HuH-7.5 (cell line): ENCODE data around the gene RPL38.
A peak's percentile ranks its signal among the peaks of the same experiment; 100 is the strongest.
"Not testable (repeated sequence)": the region's sequence is repeated elsewhere in the genome, so short reads cannot be mapped to it uniquely, and the experiment has no call there.

Experiments used
- DNase-seq: peaks from one replicate; pipeline ENCODE4 v3.0.0; 2011; ENCODE audit warnings: low spot score

RPL38 gene

GRCh38 chr17:74185571-74186185, 17.8 kb upstream of the RPL38 start:
- DNase-seq = no peak

GRCh38 chr17:74186498-74186897, 17.0 kb upstream of the RPL38 start:
- DNase-seq = no peak

GRCh38 chr17:74187761-74188160, 15.7 kb upstream of the RPL38 start:
- no peak for DNase-seq

GRCh38 chr17:74188687-74189086, 14.8 kb upstream of the RPL38 start:
- DNase-seq = not testable (repeated sequence)

- DNase-seq = no peak
Measured at GRCh38 chr17:74190154-74190553, 13.3 kb upstream of the RPL38 start.

GRCh38 chr17:74190807-74191406, 12.6 kb upstream of the RPL38 start:
- no peak for DNase-seq

GRCh38 chr17:74192950-74193781, 10.3 kb upstream of the RPL38 start:
- DNase-seq = no peak

- DNase-seq = no peak
Measured at GRCh38 chr17:74194682-74195081, 8.8 kb upstream of the RPL38 start.

- no peak for DNase-seq
Measured at GRCh38 chr17:74196541-74197317, 6.7 kb upstream of the RPL38 start.

- DNase-seq = no peak
Measured at GRCh38 chr17:74197801-74198200, 5.7 kb upstream of the RPL38 start.

GRCh38 chr17:74198694-74199093, 4.8 kb upstream of the RPL38 start:
- DNase-seq = no peak

GRCh38 chr17:74199306-74200092, 4.0 kb upstream of the RPL38 start:
- peak; percentile 80 for DNase-seq

GRCh38 chr17:74200112-74200511, 3.4 kb upstream of the RPL38 start:
- no peak for DNase-seq

- DNase-seq = no peak
Measured at GRCh38 chr17:74201250-74201649, 2.2 kb upstream of the RPL38 start.

- no peak for DNase-seq
Measured at GRCh38 chr17:74201948-74202347, 1.5 kb upstream of the RPL38 start.

- no peak for DNase-seq
Measured at GRCh38 chr17:74202938-74203337, 540 bp upstream of the RPL38 start.

- no peak for DNase-seq
Measured at GRCh38 chr17:74204474-74204873, 996 bp downstream of the RPL38 start.

- DNase-seq = no peak
Measured at GRCh38 chr17:74205274-74205673, 1.8 kb downstream of the RPL38 start.

- no peak for DNase-seq
Measured at GRCh38 chr17:74206332-74206818, 2.9 kb downstream of the RPL38 start.

- peak; percentile 90 for DNase-seq
Measured at GRCh38 chr17:74210191-74211140, 7.0 kb downstream of the RPL38 start.
